ENCODE results near the gene CHCHD2.
"Not testable (repeated sequence)": the region's sequence is repeated elsewhere in the genome, so short reads cannot be mapped to it uniquely, and the experiment has no call there.

The CHCHD2 gene, protein sequence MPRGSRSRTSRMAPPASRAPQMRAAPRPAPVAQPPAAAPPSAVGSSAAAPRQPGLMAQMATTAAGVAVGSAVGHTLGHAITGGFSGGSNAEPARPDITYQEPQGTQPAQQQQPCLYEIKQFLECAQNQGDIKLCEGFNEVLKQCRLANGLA

DNA sequence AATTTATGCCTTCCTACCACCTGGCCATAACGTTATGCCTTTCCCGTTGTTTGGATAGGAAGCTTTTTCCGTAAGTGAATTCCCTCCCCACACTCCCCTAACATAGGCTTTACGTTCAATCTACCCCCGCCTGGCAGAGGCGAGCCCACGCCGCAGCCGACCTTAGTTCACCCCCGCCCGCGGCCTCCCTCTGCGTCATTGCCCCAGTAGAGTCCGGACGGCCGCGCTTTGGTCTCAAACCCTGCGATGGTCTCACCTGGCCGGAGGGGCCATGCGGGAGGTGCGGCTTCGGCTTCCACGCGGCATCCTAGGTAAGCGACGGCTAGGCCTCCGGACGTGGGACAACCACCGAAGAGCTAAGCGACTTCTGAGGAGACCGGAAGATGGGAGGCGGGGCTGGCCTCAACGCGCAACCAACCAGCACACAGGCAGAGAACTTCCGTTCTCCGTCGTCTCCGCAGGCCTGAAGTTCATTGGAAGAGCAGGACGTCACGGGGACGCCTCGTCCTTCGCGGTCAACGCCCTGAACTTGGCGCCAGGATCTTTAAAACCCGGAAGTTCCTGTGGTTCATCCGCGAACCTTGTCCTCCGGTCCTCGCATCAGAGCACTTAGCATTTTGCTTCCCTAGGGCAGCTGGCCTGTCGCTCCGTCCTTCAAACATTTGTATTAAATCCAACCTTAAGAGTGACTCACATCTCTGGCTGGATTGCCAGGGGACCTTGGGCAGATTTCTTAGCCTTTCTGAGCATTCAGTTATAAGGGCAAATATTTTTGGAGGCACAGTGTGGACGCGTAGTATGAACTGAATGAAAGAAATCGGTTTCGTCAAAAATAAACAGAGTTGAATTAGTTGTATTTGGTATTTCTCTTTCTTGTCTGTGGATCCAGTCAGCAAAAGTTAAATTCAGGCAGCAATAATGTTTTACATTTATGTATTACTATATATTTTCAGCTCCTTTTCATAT, at the start of gene CHCHD2:
Gene CHCHD2, minus strand, starts transcription at position 369 of the 966 bp plus-strand sequence. Its CDS starts 63 bp downstream, at position 306.
- DNase-seq: peak; percentile 51 to 98 (median 94)

- not testable (repeated sequence) for DNase-seq
Observed at GRCh38 chr7:56131062-56131461, 24.8 kb upstream of the CHCHD2 start.

DNA sequence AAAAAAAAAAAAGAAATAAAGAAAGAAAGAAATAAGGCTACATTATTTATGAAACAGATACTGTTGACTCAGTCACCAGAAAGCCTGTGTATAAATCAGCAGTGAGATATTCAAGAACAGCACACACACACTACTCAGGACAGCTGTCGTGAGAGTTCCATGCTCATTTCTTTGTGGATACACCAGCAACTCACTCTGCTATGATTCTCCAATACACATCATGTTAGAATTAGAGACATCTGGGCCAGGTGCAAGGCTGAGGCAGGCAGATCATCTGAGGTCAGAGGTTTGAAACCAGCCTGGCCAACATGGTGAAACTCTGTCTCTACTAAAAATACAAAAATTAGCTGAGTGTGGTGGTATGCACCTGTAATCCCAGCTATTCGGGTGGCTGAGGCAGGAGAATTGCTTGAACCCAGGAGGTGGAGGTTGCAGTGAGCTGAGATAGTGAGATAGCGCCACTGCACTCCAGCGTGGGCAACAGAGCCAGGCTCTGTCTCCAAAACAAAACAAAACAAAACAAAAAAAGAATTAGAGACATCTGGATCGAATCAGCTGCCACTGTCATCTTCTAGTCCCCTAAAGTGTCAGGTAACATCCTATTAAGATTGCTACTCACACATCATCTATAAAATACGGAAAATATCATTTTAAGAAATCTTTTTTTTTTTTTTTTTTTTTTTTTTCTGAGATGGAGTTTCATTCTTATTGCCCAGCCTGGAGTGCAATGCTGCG, 21.1 kb upstream of the CHCHD2 start:
- no peak for DNase-seq

DNA sequence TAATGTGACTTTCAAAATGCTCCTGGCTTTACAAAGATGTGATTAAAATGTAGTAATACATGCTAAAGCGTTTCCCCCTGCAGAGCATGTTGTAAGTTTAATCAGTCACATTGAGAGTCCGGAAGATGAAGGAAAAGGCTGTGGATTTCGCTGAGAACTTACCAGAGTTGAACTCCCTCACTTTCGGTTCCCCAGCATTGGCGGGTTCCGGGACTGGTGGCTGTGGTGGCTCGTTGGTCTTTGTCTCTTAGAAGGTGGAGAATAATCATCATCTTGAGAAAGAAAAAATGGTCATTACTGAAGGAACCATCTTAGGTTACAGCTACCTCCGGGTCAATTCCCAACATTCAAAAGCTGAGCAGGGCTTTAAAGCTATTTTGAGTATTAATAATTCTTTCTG, 19.6 kb upstream of the CHCHD2 start:
- no peak for DNase-seq

DNA sequence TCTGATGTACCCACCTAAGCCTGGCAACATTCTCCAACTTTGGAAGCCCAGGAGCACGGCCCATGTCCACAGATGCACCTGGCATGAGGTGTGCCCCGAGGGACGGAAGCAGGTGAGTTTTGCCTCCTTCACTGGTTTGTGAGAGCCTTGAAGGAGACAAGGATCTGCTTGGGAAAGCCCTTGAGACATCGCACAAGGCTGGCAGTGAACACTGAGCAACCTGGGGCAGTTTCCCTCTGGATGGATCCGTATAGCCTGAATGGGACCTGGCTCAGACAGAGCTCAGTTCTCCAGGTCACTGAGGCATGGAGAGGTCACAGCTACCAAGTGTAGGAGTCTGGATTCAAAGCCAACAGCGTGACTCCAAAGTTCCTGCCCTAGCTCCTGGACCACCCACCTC, 18.7 kb upstream of the CHCHD2 start:
- no peak for DNase-seq

- DNase-seq: no peak
Observed at GRCh38 chr7:56121440-56121839, 15.2 kb upstream of the CHCHD2 start.

DNA sequence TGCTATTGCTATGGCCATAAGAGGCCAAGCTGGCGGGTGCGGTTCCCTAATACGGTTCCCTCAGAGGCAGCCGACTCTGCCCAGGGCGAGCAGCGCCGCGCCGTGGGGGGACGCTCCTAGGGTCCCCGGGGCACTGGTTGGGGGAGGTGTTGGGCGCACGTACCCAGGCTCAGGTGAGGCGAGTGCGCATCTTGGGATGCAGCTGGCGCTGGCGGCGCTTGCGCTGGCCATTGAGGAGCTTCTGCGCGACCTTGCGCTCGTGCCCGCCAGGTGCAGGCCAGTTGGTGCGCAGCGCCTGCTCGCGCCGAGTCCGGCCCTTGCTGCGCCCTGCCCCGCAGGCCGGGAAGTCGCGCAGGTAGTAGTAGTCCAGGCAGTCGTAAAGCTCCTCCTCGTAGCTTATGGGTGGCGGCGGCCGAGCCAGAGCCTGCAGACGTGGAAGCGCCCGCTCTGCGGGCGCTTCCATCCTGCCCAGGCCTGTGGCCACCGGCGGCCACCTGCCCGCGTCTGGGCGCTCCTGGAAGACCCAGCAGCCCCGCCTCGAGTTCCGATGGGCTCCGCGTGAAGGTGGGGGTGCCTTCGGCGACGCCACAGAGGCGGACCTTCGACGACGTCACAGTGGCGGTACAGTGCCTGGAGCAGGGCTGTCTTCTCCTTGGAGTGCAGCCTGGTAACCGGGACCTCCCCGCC, 9.7 kb upstream of the CHCHD2 start, which contains the start of gene NUPR2:
Gene NUPR2, minus strand, starts transcription at position 566 of the 687 bp plus-strand sequence. Its CDS starts 103 bp downstream, at position 463.
- DNase-seq: peak in 1 of 14 donors; percentile 65

GRCh38 chr7:56112244-56112643, 6.0 kb upstream of the CHCHD2 start:
- not testable (repeated sequence) for DNase-seq

DNA sequence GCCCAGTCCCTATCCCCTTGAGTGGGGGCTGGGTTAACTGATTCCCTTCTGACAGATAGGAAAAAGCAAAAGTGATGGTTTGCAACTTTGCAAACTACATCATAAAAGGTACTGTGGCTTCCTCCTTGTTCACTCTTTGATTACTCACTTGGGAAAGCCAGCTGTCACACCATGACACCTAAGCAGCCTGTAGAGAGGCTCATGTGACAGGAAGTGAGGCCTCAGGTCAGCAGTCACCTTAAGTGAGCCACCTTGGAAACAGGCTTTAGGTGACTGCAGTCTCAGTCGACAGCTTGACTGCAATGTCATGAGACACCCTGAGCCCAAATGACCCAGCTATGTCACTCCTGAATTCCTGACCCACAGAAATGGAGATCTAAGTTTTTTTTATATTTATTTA, 4.3 kb upstream of the CHCHD2 start:
- no peak for DNase-seq

DNA sequence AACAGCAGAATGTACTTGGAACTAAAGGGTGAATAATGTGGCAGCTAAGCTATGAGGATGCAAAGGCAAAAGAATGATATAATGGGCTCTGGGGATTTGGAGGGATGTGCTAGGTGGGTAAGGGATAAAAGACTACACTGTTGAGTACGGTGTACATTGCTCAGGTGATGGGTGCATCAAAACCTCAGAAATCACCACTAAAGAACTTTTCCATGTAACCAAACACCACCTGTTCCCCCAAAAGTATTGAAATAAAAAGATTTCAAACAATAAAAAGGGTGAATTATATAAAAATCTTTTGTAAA, 1.6 kb upstream of the CHCHD2 start:
- DNase-seq: no peak

- no peak for DNase-seq
Observed at GRCh38 chr7:56105508-56105907, 768 bp downstream of the CHCHD2 start.

DNA sequence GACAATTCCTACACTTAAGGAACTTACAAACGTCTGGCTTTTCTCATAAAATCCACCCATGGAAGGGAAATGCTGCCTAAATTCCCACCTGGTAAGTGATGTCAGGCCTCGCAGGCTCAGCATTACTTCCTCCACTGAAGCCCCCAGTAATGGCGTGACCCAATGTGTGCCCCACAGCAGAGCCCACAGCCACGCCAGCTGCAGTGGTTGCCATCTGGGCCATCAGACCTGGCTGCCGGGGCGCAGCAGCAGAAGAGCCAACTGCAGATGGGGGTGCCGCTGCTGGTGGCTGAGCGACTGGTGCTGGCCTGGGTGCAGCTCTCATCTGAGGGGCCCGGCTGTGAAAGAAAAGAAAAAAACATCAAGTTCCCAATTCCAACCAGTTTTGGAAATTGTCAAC, 2.1 kb downstream of the CHCHD2 start:
- DNase-seq: not testable (repeated sequence)

DNA sequence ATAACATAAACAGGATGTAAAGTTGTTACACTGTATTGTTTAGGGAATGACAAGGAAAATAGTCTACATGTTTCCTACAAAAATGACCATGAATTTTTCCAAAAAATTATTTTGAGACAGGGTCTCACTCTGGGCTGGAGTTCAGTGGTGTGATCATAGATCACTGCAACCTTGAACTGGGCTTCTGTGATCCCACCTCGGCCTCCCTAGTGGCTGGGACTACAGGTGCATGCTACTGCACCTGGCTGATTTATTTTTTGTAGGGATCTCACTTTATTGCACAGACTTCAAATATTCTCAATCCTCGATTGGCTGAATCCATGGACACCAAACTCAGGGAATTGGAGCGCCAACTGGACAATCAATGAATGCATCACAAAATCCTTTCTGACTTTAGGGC, 6.6 kb downstream of the CHCHD2 start:
- DNase-seq: no peak

DNA sequence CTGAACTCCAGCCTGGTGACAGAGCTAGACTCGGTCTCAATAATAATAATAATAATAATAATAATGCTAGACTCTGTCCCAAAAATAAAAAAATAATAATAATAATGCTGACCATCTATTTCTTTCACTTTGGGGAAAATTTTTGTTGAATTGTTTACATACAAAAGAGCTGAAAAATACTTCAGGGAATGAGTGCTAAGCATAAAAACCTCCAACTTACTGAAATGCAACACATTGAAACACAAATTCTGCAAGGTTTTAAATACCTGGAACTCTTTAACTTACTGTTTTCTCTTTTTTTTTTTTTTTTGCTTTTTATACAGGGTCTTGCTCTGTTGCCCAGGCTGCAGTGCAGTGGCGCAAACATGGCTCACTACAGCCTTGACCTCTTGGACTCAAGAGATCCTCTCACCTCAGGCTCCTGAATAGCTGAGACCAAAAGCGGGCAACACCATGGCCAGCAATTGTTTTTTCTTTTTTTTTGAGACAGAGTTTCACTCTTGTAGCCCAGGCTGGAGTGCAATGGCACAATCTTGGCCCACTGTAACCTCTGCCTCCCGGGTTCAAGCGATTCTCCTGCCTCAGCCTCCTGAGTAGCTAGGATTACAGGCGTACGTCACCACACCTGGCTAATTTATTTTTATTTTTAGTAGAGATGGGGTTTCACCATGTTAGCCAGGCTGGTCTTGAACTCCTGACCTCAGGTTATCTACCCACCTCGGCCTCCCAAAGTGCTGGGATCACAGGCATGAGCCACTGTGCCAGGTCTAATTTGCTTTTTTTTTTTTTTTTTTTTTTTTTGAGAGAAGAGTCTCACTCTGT, 7.9 kb downstream of the CHCHD2 start:
- not testable (repeated sequence) for DNase-seq

- DNase-seq: no peak
Observed at GRCh38 chr7:56097700-56098099, 8.6 kb downstream of the CHCHD2 start.

DNA sequence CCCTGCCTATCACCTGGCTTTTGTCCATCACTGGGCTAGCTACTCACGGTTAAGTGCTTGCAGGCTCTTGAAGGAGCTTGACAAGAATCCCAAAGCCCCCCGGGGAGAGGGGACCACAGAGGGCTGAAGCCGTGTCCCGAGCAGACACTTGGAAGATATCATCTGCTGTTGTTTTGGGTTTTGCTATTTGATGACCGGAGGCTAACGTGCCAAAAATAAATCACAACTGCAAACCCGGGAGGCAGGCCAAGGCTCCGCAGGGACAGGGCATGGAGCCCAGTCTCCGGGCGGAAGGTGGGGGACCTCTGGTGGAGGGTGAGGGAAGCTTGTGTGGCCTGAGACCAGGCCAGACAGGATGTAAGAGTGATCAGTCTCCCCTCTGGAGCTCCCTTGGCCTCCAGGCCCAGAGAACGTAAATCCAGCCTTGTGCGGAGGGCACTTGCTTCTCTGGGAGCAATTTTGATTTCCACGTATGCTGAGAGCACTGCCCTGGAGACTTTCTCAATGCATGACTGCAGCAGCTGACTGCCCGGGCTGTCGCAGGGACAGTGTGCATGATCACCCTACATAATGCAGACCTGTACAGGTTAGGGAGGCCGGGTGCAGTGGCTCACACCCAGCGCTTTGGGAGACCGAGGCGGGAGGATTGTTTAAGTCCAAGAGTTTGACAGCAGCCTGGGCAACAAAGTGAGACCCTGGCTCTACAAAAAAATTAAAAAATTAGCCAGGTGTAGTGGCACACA, 13.3 kb downstream of the CHCHD2 start, which contains the start of gene PHKG1:
Gene PHKG1, minus strand, starts transcription at position 164 of the 743 bp plus-strand sequence. CDS start 4,011 bp downstream, outside the sequence.
- peak; percentile 22 to 90 (median 70) for DNase-seq

DNA sequence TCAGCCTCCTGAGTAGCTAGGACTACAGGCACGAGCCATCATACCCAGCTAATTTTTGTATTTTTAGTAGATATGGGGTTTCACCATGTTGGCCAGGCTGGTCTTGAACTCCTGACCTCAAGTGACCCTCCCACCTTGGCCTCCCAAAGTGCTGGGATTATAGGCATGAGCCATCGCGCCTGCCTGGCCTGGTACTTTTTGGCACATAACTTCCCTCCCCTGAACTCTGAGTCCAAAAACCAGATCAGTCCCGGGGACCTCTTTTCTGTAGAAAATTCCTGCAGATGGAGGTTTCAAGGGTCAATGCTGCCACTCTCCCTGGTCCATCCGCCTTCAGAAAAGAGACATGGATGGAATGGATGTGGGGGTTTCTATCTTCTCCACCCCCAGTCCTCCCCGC, 13.9 kb downstream of the CHCHD2 start:
- not testable (repeated sequence) for DNase-seq

- DNase-seq: peak in 13 of 14 donors; percentile 8 to 89 (median 53)
Observed at GRCh38 chr7:56091591-56091990, 14.7 kb downstream of the CHCHD2 start.

- DNase-seq: no peak
Observed at GRCh38 chr7:56087445-56087844, 18.8 kb downstream of the CHCHD2 start.

DNA sequence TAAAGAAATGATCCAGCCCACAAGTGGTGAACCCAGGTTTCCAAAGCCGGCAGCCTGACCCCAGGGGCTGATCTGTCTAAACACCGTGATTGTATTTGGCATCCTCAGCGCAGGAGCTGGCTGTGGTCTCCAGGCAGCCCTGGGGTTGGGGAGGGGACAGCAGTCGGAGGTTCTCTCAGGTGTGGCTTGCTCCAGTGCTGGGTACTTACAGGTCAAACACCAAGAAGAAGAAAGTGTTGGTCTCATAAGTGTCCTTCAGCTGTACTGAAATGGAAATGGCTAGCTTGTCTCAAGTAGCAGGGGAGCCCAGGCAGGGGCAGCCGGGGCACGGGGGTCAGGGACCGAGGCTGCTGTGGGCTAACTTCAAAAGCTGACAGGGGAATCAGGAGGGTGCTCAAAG, 19.5 kb downstream of the CHCHD2 start:
- DNase-seq: no peak

All from C1 segment of cervical spinal cord (tissue), 14 donors.